Measurements from ENCODE around the gene HMGB4.

Gene HMGB4

DNA sequence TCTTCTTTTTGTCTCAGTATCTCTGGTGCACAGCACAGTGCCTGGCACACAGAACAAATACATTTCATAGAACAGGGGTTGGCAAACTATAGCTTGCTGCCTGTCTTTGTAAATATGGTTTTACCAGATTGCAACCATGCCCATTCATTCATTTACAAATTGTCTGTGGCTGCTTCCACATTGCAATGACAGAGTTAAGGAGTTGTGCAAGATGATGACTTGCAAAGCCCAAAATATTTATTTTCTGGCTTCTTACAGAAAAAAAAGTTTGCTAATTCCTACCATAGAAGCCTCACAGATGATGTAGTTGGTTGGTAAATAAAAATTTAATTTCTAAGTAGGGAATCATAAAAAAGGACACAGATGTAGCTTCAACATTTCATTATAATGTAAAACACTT is 11.2 kb upstream of the HMGB4 start:
- Histone ChIP-seq H3K9ac (ENCODE audit: low read depth, low read length, poor library complexity, severe bottlenecking) (no peak overlapping the region), H3K9me3 (ENCODE audit: insufficient read depth, low read depth, low read length) (no peaks in the 10 kb centered on the region), H3K4me1 (ENCODE audit: insufficient read depth, low read length, poor library complexity, severe bottlenecking) (no peaks in the 10 kb centered on the region), H3K79me2 (ENCODE audit: insufficient read depth, low read length) (no peaks in the 10 kb centered on the region), H3K4me3 (ENCODE audit: low read length, poor library complexity, severe bottlenecking) (no peak overlapping the region), H3F3A (ENCODE audit: low read depth) (no peaks in the 10 kb centered on the region), H3K36me3 (ENCODE audit: insufficient read depth, low read length) (no peaks in the 10 kb centered on the region), H3K4me2 (ENCODE audit: low read depth, low read length, poor library complexity, severe bottlenecking) (no peak overlapping the region), H2AFZ (ENCODE audit: low read length) (no peak overlapping the region), H3K9me2 (replicated peaks; ENCODE audit: low read depth, low read length) (no peaks in the 10 kb centered on the region), H3K27me3 (ENCODE audit: insufficient read depth, low read length, poor library complexity, severe bottlenecking) (no peaks in the 10 kb centered on the region), H4K20me1 (ENCODE audit: insufficient read depth, low read length, poor library complexity, severe bottlenecking) (no peaks in the 10 kb centered on the region)
- TF ChIP-seq, protein P1, sequence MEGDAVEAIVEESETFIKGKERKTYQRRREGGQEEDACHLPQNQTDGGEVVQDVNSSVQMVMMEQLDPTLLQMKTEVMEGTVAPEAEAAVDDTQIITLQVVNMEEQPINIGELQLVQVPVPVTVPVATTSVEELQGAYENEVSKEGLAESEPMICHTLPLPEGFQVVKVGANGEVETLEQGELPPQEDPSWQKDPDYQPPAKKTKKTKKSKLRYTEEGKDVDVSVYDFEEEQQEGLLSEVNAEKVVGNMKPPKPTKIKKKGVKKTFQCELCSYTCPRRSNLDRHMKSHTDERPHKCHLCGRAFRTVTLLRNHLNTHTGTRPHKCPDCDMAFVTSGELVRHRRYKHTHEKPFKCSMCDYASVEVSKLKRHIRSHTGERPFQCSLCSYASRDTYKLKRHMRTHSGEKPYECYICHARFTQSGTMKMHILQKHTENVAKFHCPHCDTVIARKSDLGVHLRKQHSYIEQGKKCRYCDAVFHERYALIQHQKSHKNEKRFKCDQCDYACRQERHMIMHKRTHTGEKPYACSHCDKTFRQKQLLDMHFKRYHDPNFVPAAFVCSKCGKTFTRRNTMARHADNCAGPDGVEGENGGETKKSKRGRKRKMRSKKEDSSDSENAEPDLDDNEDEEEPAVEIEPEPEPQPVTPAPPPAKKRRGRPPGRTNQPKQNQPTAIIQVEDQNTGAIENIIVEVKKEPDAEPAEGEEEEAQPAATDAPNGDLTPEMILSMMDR (conservative IDR thresholded peaks at IDR 0.05; ENCODE audit: low read length), result no peak
- no peak for TF ChIP-seq EZH2phosphoT487 (IDR thresholded peaks at IDR 0.05; ENCODE audit: borderline replicate concordance)

DNA sequence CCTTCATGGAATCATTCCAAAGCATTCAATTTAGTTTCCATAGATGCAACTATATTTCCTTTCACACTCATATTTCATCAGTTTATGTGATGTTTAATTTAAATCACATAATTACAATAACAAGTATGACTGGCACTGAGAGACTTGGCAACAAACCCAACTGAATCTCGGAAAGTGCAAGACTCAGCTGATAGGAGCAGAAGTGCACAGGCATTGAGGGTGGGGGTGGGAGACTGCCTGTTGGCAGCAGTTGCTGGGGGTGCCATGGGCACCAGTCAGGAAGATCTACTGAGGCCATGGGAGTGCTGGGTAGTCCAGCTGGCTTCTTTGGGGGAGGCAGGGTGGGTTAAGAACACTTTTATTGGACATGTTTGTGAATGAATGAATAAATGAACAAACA is 10.4 kb upstream of the HMGB4 start:
- no peaks in the 10 kb centered on the region for H3F3A ChIP-seq (ENCODE audit: low read depth)
- no peak overlapping the region for H3K4me3 ChIP-seq (ENCODE audit: low read length, poor library complexity, severe bottlenecking)
- no peaks in the 10 kb centered on the region for H3K9me2 ChIP-seq (replicated peaks; ENCODE audit: low read depth, low read length)
- H4K20me1 ChIP-seq (ENCODE audit: insufficient read depth, low read length, poor library complexity, severe bottlenecking), result no peaks in the 10 kb centered on the region
- H3K36me3 ChIP-seq (ENCODE audit: insufficient read depth, low read length), result no peaks in the 10 kb centered on the region
- TF ChIP-seq, protein P1 (conservative IDR thresholded peaks at IDR 0.05; ENCODE audit: low read length), result no peak
- TF ChIP-seq EZH2phosphoT487 (IDR thresholded peaks at IDR 0.05; ENCODE audit: borderline replicate concordance), result no peak
- no peaks in the 10 kb centered on the region for H3K9me3 ChIP-seq (ENCODE audit: insufficient read depth, low read depth, low read length)
- no peak overlapping the region for H2AFZ ChIP-seq (ENCODE audit: low read length)
- no peak overlapping the region for H3K4me2 ChIP-seq (ENCODE audit: low read depth, low read length, poor library complexity, severe bottlenecking)
- no peaks in the 10 kb centered on the region for H3K4me1 ChIP-seq (ENCODE audit: insufficient read depth, low read length, poor library complexity, severe bottlenecking)
- H3K79me2 ChIP-seq (ENCODE audit: insufficient read depth, low read length), result no peaks in the 10 kb centered on the region
- no peaks in the 10 kb centered on the region for H3K27me3 ChIP-seq (ENCODE audit: insufficient read depth, low read length, poor library complexity, severe bottlenecking)
- no peak overlapping the region for H3K9ac ChIP-seq (ENCODE audit: low read depth, low read length, poor library complexity, severe bottlenecking)

DNA sequence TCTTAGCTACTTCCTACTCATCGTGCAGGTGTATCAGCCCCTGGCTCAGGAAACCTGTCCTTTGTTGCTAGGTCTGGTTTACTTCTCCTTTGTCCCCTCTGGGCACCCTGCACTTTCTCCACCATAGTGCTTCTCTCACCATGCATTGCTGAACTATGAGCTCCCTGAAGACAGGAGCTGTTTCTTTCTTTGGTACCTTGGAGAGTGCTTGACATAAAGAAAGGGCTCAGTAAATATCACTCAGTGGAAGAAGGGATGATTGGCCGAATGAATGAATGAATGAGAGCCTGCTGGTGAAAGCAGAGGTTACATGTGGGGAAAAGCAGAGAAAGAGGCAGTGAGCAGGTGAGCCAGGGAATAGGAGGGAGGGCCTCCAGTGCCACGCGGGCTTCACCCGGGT is 9.8 kb upstream of the HMGB4 start:
- H3F3A ChIP-seq (ENCODE audit: low read depth), result no peaks in the 10 kb centered on the region
- TF ChIP-seq EZH2phosphoT487 (IDR thresholded peaks at IDR 0.05; ENCODE audit: borderline replicate concordance), result no peak
- TF ChIP-seq, protein P1 (conservative IDR thresholded peaks at IDR 0.05; ENCODE audit: low read length), result no peak

More for the DNA sequence above, 9.8 kb upstream of the HMGB4 start:
- H3K79me2 ChIP-seq (ENCODE audit: insufficient read depth, low read length), result no peaks in the 10 kb centered on the region
- H3K36me3 ChIP-seq (ENCODE audit: insufficient read depth, low read length), result no peaks in the 10 kb centered on the region
- H3K27me3 ChIP-seq (ENCODE audit: insufficient read depth, low read length, poor library complexity, severe bottlenecking), result no peaks in the 10 kb centered on the region
- no peak overlapping the region for H3K9ac ChIP-seq (ENCODE audit: low read depth, low read length, poor library complexity, severe bottlenecking)
- H3K9me3 ChIP-seq (ENCODE audit: insufficient read depth, low read depth, low read length), result no peaks in the 10 kb centered on the region
- H2AFZ ChIP-seq (ENCODE audit: low read length), result no peak overlapping the region
- H3K9me2 ChIP-seq (replicated peaks; ENCODE audit: low read depth, low read length), result no peaks in the 10 kb centered on the region
- no peak overlapping the region for H3K4me2 ChIP-seq (ENCODE audit: low read depth, low read length, poor library complexity, severe bottlenecking)
- H4K20me1 ChIP-seq (ENCODE audit: insufficient read depth, low read length, poor library complexity, severe bottlenecking), result no peaks in the 10 kb centered on the region
- no peak overlapping the region for H3K4me3 ChIP-seq (ENCODE audit: low read length, poor library complexity, severe bottlenecking)
- H3K4me1 ChIP-seq (ENCODE audit: insufficient read depth, low read length, poor library complexity, severe bottlenecking), result no peaks in the 10 kb centered on the region
